Purkinje cell (primary cell): ENCODE data around the gene NUP88. TPM values are rescaled to one million over a fixed set of nuclear protein-coding genes. Genes with fewer than 3 reads are reported as not detected.

Experiments used
- polyA plus RNA-seq: library from polyadenylated mRNA; unstranded; fragments of >200 nt; fragmentation: Nextera tagmentation; gene quantifications from 2 replicates; pipeline ENCODE4 v1.2.1, GENCODE V29; 2014

NUP88 gene
- polyA plus RNA-seq, result 12.4 and 45.8 TPM in 2 replicates

GRCh38 chr17:5419356-5419958 is at the start of gene NUP88:
Gene NUP88, minus strand, starts transcription at chr17:5419662. Its CDS starts 12 bp downstream, at chr17:5419650.

GRCh38 chr17:5438716-5439445 is 19.4 kb upstream of the NUP88 start, which contains the start of gene C1QBP:
Gene C1QBP, minus strand, starts transcription at chr17:5439155. Its CDS starts 82 bp downstream, at chr17:5439073.

GRCh38 chr17:5419959-5420653 is 644 bp upstream of the NUP88 start, which contains the start of gene RPAIN:
Gene RPAIN, plus strand, starts transcription at chr17:5420182. Its CDS starts 29 bp downstream, at chr17:5420211.

Other genes with a start within 250 kb of the NUP88 start
- gene ZNF594, start 227.8 kb downstream of the NUP88 start, polyA plus RNA-seq, result 1.7 and 2.5 TPM in 2 replicates
- gene SCIMP, start 184.8 kb downstream of the NUP88 start, polyA plus RNA-seq, result not detected in 2 replicates
- gene RABEP1, start 137.4 kb downstream of the NUP88 start, polyA plus RNA-seq, result 40.1 and 43.7 TPM in 2 replicates
- gene RPAIN, start 520 bp upstream of the NUP88 start, polyA plus RNA-seq, result 103 and 104 TPM in 2 replicates
- gene C1QBP, start 19.5 kb upstream of the NUP88 start, polyA plus RNA-seq, result 99.5 and 110 TPM in 2 replicates
- 6.9 and 8.8 TPM in 2 replicates for gene DHX33, start 49.3 kb upstream of the NUP88 start, polyA plus RNA-seq
- gene DERL2, start 66.5 kb upstream of the NUP88 start, polyA plus RNA-seq, result 65.2 and 89.9 TPM in 2 replicates
- 9.3 and 16.0 TPM in 2 replicates for gene MIS12, start 66.9 kb upstream of the NUP88 start, polyA plus RNA-seq
- 2.6 and 15.2 TPM in 2 replicates for gene NLRP1, start 164.8 kb upstream of the NUP88 start, polyA plus RNA-seq